Adrenal gland (tissue), 12 donors: Measurements from ENCODE around the gene DGKQ. TPM values are rescaled to one million over a fixed set of nuclear protein-coding genes. Genes with fewer than 3 reads are reported as not detected.

Source experiments
- DNase-seq, 7 donors: peaks; one replicate each; pipeline ENCODE4 v3.0.0-alpha.2; 2019 to 2020
- H3K27ac ChIP-seq, 5 donors: fragments of 200-600 bp; sonication (generic) in 4 of 5; 1 replicate in 3 of 5; 2 replicates in 2 of 5; pipeline versions ENCODE4 v1.5.1 to v1.8.0; 2016 to 2020; ENCODE audit warnings: mild to moderate bottlenecking in 1 of 5
- H3K27me3 ChIP-seq: fragments of 200-600 bp; 2 replicates; pipeline ENCODE4 v1.8.0; 2021
- H3K36me3 ChIP-seq, 2 donors: fragments of 200-600 bp; replicated peaks in 1 of 2; 1 replicate in 1 of 2; 2 replicates in 1 of 2; pipeline versions ENCODE4 v1.5.1 to v1.8.0; 2018 to 2022
- H3K4me1 ChIP-seq, 2 donors: fragments of 200-600 bp; replicated peaks in 1 of 2; 1 replicate in 1 of 2; 2 replicates in 1 of 2; pipeline versions ENCODE4 v1.5.1 to v1.8.0; 2018 to 2021
- H3K4me3 ChIP-seq, 4 donors: fragments of 200-600 bp; sonication (generic) in 3 of 4; one replicate each; pipeline ENCODE4 v1.5.1; 2016 to 2018
- H3K9me3 ChIP-seq, 3 donors: fragments of 200-600 bp; sonication (generic) in 1 of 3; replicated peaks in 1 of 3; 1 replicate in 2 of 3; 2 replicates in 1 of 3; pipeline versions ENCODE4 v1.5.1 to v1.8.0; 2016 to 2021
- CTCF ChIP-seq, 6 experiments: fragments of 450-650 bp in 4 of 6; fragments of 200-600 bp in 2 of 6; sonication (generic) in 1 of 6; IDR thresholded peaks; 1 replicate in 5 of 6; 2 replicates in 1 of 6; pipeline versions ENCODE4 v1.5.1 to v1.8.0; 2016 to 2021; ENCODE audit warnings: antibody characterized with exemption in 6 of 6, mild to moderate bottlenecking in 2 of 6, moderate library complexity in 1 of 6
- POLR2A ChIP-seq, 2 donors: fragments of 450-650 bp; IDR thresholded peaks; one replicate each; pipeline ENCODE4 v1.6.1; 2017; ENCODE audit warnings: antibody characterized with exemption in 2 of 2, mild to moderate bottlenecking in 2 of 2, moderate library complexity in 1 of 2
- WGBS, 4 donors: extraction: QIAGEN DNeasy Blood & Tissue Kit in 2 of 4; methylation state at CpG; one replicate each; pipeline versions ENCODE4 v1.1.5 to v1.1.7; 2013 to 2017; 5-methylcytosine and 5-hydroxymethylcytosine counted together
- intact Hi-C, 2 donors: fragments of 100-400 bp; cut with DNase I; formaldehyde crosslinking; loops; one replicate each; pipeline versions ENCODE4 v1.14.1 to v1.15.0; 2022 to 2023
- polyA plus RNA-seq, 3 donors: library from polyadenylated mRNA; stranded (reverse); fragments of 200-250 nt in 2 of 3; fragments of 350-450 nt in 1 of 3; fragmentation: Illumina TruSeq in 1 of 3; extraction: RNeasy Lipid Tissue Mini Kit (QIAGEN cat#74804) in 1 of 3; gene quantifications; one replicate each; pipeline ENCODE4 v1.2.3, GENCODE V29; 2013 to 2014
- total RNA-seq, 9 donors: library from RNA; depleted of rRNA in 4 of 9; stranded (reverse); fragments of >200 nt in 4 of 9; fragments of 120-200 nt in 1 of 9; fragmentation: NEBNext Ultra II Directional in 1 of 9; extraction: Animal tissue kit (Norgen Biotek cat#: 25700) in 1 of 9; gene quantifications; one replicate each; pipeline versions ENCODE4 v1.1.0 to v1.2.4, GENCODE V29; 2013 to 2023
- donor health status: healthy with polysubstance abuse.
- donor health status: Bipolar disorder and iron deficiency.
- donor health status: DM: yes; HTN: yes; CAD: no.
- donor health status: DM: no; HTN: no; CAD: no.
- donor health status: DM: no; HTN: no; CAD: no.
- donor health status: DM: yes; HTN: yes; CAD: no.

Gene DGKQ
- total and polyA plus RNA-seq, 12 donors, result 0.55 to 16.5 (median 12.5) TPM

DNA sequence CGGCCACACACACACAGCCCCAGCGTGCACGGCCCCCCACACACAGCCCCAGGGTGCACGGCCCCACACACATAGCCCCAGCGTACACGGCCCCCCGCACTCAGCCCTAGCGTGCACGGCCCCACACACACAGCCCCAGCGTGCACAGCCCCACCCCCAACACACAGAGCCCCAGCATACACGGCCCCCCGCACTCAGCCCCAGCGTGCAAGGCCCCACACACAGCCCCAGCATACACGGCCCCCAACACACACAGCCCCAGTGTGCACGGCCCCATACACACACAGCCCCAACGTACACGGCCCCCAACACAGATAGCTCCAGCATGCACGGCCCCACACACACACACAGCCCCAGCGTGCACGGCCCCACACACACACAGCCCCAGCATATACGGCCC is 58.8 kb downstream of the DGKQ start:
- TF ChIP-seq POLR2A (IDR thresholded peaks at IDR 0.05), result no peak
- no peak for TF ChIP-seq CTCF (IDR thresholded peaks at IDR 0.05)
- Histone ChIP-seq H3K27ac (no peak overlapping the region), H3K4me1 (peaks cover 0 to 3% of the 10 kb centered on the region in 2 donors), H3K9me3 (no peaks in the 10 kb centered on the region), H3K27me3 (no peaks in the 10 kb centered on the region), H3K36me3 (peaks cover 0 to 24% of the 10 kb centered on the region in 2 donors), H3K4me3 (no peak overlapping the region)
- intact Hi-C loops, result no loop called here
- peak in 1 of 7 donors; percentile 9 for DNase-seq
- 58 to 94% (median 73%) methylated on average over 7 to 21 of the region's 21 CpGs for WGBS, 4 donors

DNA sequence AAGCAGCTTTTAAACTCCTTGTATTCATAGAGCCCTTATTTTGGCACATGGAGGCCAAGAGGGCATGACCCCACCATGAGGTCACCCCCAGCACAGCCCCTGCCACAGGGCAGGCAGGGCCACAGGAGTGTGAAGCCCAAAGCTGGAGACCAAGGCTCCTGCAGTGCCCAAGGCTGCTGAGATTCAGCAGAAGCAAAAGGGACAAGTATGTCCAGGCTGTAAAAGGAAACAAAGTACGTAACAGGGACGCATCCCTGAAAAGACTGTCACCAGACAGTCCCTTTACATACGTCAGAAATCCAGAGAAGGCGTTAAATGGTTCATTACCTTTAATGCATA is 60.1 kb downstream of the DGKQ start:
- DNase-seq, result no peak
- TF ChIP-seq CTCF (IDR thresholded peaks at IDR 0.05) (no peak), POLR2A (IDR thresholded peaks at IDR 0.05) (no peak)
- no peaks in the 10 kb centered on the region for H3K9me3 ChIP-seq
- H3K27ac ChIP-seq, result peak overlapping the region in 1 of 5 donors; percentile 33
- H3K4me3 ChIP-seq, result no peak overlapping the region
- intact Hi-C loops, result no loop called here
- peaks cover 0 to 24% of the 10 kb centered on the region in 2 donors for H3K36me3 ChIP-seq
- 89 to 96% (median 92%) methylated on average over 4 of the region's 4 CpGs for WGBS, 4 donors
- H3K27me3 ChIP-seq, result no peaks in the 10 kb centered on the region
- H3K4me1 ChIP-seq, result peaks cover 0 to 3% of the 10 kb centered on the region in 2 donors

DNA sequence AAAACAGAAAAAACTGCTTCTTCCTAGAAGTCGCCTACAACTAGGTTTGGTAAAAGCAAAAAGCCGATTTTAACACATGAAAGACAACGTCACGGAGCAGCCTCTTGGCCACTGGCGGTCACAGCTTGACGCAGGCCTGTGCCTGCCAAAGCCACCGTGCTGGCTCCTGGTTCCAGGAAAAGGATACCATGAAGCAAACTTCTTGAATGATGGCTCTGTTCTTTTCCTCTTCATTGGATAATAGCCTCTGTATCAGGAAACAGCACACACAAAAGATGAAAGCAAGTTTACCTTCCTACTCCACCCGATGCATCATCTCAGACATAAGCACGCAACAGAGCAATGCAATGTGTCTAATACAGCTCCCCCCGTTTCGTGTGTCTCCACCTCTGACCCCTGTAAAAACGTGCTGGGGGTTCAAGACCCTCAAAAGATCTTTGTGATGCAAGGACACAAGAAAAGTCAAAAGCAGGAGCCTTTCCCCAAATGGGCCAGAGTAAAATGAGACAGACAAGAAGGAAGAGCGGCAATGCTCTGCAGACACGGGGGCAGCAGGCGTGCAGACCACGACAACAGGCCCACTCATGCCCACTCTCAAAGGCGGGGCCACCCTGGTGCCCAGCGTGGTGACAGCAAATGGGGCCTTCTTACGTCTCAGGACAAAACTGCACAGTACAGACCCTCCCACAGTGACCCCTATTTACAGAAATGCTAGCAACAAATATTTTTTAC is 60.7 kb downstream of the DGKQ start:
- Histone ChIP-seq H3K4me1 (peaks cover 0 to 3% of the 10 kb centered on the region in 2 donors), H3K36me3 (peaks cover 0 to 24% of the 10 kb centered on the region in 2 donors), H3K9me3 (no peaks in the 10 kb centered on the region), H3K4me3 (no peak overlapping the region), H3K27me3 (no peaks in the 10 kb centered on the region), H3K27ac (peak overlapping the region in 2 of 5 donors; percentile 57 to 67)
- intact Hi-C loops, result no loop called here
- TF ChIP-seq POLR2A (IDR thresholded peaks at IDR 0.05), result no peak
- TF ChIP-seq CTCF (IDR thresholded peaks at IDR 0.05), result no peak
- peak in 2 of 7 donors; percentile 36 to 47 for DNase-seq
- whole genome bisulfite sequencing, 4 donors, result 78 to 84% (median 81%) methylated on average over 19 of the region's 19 CpGs

GRCh38 chr4:911871-912490 is 61.4 kb downstream of the DGKQ start:
- TF ChIP-seq POLR2A (IDR thresholded peaks at IDR 0.05) (no peak), CTCF (IDR thresholded peaks at IDR 0.05) (no peak)
- peak overlapping the region in 2 of 5 donors; percentile 57 to 67 for H3K27ac ChIP-seq
- no peaks in the 10 kb centered on the region for H3K9me3 ChIP-seq
- DNase-seq, result no peak
- peaks cover 0 to 3% of the 10 kb centered on the region in 2 donors for H3K4me1 ChIP-seq
- 90 to 96% (median 93%) methylated on average over 23 to 29 of the region's 29 CpGs for WGBS, 4 donors
- H3K36me3 ChIP-seq, result peaks cover 0 to 24% of the 10 kb centered on the region in 2 donors
- intact Hi-C loops, result no loop called here
- no peak overlapping the region for H3K4me3 ChIP-seq
- H3K27me3 ChIP-seq, result no peaks in the 10 kb centered on the region
